ENCODE results near the gene BORCS6.
"Not testable (repeated sequence)": the region's sequence is repeated elsewhere in the genome, so short reads cannot be mapped to it uniquely, and the experiment has no call there.

Gene BORCS6

GRCh38 chr17:8173056-8173870 lies 16.7 kb downstream of the BORCS6 start:
- peak; percentile 90 for DNase-seq (ENCODE audit: low spot score)

GRCh38 chr17:8170186-8170585 lies 19.8 kb downstream of the BORCS6 start:
- not testable (repeated sequence) for DNase-seq (ENCODE audit: low spot score)

GRCh38 chr17:8167526-8167925 lies 22.5 kb downstream of the BORCS6 start:
- DNase-seq (ENCODE audit: low spot score) = no peak

GRCh38 chr17:8166731-8167130 lies 23.2 kb downstream of the BORCS6 start:
- DNase-seq (ENCODE audit: low spot score) = no peak

GRCh38 chr17:8164815-8165131 lies 25.2 kb downstream of the BORCS6 start:
- DNase-seq (ENCODE audit: low spot score) = no peak

- DNase-seq (ENCODE audit: low spot score) = peak; percentile 69
Measured at GRCh38 chr17:8163978-8164814, 25.8 kb downstream of the BORCS6 start.

- DNase-seq (ENCODE audit: low spot score) = no peak
Measured at GRCh38 chr17:8162997-8163977, 26.7 kb downstream of the BORCS6 start.

GRCh38 chr17:8162233-8162996 lies 27.6 kb downstream of the BORCS6 start, which contains the start of gene VAMP2:
TSS of gene VAMP2 (minus strand) at chr17:8162948. CDS start at chr17:8162879, 69 bp downstream.
- DNase-seq (ENCODE audit: low spot score) = peak; percentile 82

GRCh38 chr17:8161289-8162232 lies 28.4 kb downstream of the BORCS6 start:
- no peak for DNase-seq (ENCODE audit: low spot score)

GRCh38 chr17:8160741-8161221 lies 29.2 kb downstream of the BORCS6 start:
- DNase-seq (ENCODE audit: low spot score) = no peak

- DNase-seq (ENCODE audit: low spot score) = no peak
Measured at GRCh38 chr17:8160224-8160577, 29.8 kb downstream of the BORCS6 start.

- DNase-seq (ENCODE audit: low spot score) = no peak
Measured at GRCh38 chr17:8159459-8160223, 30.3 kb downstream of the BORCS6 start.

GRCh38 chr17:8159032-8159400 lies 31.0 kb downstream of the BORCS6 start:
- DNase-seq (ENCODE audit: low spot score) = no peak

GRCh38 chr17:8158267-8159031 lies 31.5 kb downstream of the BORCS6 start:
- DNase-seq (ENCODE audit: low spot score) = peak; percentile 90

- DNase-seq (ENCODE audit: low spot score) = peak; percentile 100
Measured at GRCh38 chr17:8156246-8156992, 33.6 kb downstream of the BORCS6 start.

- DNase-seq (ENCODE audit: low spot score) = no peak
Measured at GRCh38 chr17:8155996-8156245, 34.1 kb downstream of the BORCS6 start.

GRCh38 chr17:8155231-8155995 lies 34.6 kb downstream of the BORCS6 start:
- DNase-seq (ENCODE audit: low spot score) = no peak

All from CD4-positive, alpha-beta T cell treated with Interleukin-15 for 4 hours (primary cell).